Endothelial cell of hepatic sinusoid (primary cell): Measurements from ENCODE around the gene ERVFRD-1.

Experiments used
- in situ Hi-C: cut with HindIII; loops from 2 replicates; pipeline ENCODE4 v1.10.0; 2017; ENCODE audit warnings: low sequenced_read_pairs

Gene ERVFRD-1, protein sequence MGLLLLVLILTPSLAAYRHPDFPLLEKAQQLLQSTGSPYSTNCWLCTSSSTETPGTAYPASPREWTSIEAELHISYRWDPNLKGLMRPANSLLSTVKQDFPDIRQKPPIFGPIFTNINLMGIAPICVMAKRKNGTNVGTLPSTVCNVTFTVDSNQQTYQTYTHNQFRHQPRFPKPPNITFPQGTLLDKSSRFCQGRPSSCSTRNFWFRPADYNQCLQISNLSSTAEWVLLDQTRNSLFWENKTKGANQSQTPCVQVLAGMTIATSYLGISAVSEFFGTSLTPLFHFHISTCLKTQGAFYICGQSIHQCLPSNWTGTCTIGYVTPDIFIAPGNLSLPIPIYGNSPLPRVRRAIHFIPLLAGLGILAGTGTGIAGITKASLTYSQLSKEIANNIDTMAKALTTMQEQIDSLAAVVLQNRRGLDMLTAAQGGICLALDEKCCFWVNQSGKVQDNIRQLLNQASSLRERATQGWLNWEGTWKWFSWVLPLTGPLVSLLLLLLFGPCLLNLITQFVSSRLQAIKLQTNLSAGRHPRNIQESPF

DNA sequence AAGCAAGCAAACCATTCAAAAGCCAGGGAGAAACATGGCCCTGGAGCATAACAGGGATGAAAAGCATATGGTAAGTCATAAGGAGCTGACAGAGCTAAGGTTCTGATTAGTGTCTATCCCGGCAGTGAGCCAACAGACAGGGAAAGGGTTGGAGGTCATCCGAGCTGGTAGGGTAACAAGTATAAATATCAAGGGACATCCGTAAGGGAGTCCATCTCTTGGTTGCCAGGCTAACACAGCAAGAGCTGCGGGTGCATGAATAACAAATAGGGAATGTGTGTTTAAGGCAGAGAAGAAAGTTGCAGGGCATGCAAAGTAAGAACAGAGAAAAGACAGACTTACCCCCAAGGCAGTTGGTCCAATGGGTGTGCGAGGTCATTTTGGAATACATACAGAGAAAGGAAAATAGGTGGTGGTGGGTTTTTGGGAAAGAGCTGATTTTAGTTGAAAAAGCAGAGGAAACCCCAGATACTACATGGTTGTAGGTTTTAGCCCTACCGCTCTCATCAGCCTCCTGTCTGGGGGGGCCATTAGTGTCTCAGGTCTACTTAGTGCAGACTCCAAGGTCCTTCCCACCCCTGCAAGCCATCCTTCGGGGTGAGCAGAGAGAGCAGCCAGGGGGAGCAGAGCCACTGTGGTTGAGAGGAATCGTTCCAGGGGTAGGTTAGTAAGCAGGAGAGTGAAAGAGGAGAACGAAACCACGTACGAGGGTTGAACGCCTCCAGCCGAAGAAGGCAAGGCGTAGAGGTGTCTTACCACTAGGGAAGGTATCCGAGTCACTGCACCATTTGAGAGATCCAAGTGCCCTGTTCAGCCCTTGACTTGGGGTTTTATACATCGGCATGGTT is at the start of gene ERVFRD-1:
Gene ERVFRD-1 (minus strand): TSS at position 805 of the 848 bp plus-strand sequence. CDS start 6,415 bp downstream, outside the sequence.
- in situ Hi-C loops: no loop called here

DNA sequence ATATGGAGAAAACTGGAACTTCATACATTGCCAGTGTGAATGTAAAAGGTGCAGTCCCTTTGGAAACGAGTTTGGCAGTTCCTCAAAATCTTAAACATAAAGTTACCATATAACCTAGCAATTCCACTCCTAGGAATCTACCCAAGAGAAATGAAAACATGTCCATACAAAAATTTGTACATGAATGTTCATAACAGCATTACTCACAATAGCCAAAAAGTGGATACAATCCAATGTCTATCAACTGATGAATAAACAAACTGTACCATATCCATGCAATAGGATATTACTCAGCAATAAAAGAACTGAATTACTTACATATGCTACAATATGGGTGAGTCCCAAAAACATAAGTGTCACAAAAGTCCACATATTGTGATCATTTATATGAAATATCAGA is 48.7 kb upstream of the ERVFRD-1 start:
- in situ Hi-C loops: loop anchor here (25.0 kb wide), 1 partner anchor 327 kb away; no protein-coding TSS in a partner anchor

GRCh38 chr6:11155589-11155988 is 44.1 kb upstream of the ERVFRD-1 start:
- in situ Hi-C loops: loop anchor here (25.0 kb wide), 1 partner anchor 332 kb away; no protein-coding TSS in a partner anchor

- in situ Hi-C loops: loop anchor here (25.0 kb wide), 1 partner anchor 334 kb away; no protein-coding TSS in a partner anchor
Measured at GRCh38 chr6:11153447-11153846, 41.9 kb upstream of the ERVFRD-1 start.

DNA sequence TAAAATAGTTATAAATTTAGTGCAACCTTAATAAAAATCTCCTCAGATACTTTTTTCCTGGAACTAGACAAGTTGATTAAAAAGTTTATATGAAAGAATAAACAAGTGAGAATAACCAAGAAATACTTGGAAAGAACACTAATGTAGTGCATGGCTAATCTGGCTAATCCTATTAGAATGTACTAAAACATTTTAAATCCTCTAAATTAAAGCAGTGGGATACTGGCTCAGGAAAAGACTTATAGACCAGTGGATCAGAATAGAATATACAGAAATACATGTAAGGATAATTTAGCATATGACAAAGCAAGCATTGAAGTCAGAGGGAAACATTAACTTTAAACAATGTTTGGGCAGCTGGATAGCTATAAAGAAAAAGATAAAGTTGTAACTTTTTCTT is 41.1 kb upstream of the ERVFRD-1 start:
- in situ Hi-C loops: loop anchor here (25.0 kb wide), 1 partner anchor 335 kb away; no protein-coding TSS in a partner anchor

DNA sequence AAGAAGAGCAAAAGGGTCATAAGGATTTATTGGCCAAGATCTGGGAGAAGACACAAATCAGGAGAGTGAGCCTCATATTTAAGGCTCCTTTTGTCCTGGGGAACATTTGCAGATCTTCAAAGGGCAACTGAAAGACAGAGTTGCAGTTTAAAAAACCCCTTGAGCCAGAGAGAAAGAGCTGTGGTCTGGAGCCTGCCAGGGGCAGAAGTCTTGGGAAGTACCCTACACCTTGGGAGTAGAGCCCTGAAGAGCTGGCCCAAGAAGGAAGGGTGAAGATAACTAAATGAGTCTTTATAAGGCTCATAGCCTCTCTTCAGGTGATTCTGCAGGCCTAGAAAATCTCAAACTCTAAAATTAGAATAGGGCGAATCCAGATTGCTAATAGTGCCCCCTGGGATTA is 40.0 kb upstream of the ERVFRD-1 start:
- in situ Hi-C loops: loop anchor here (25.0 kb wide), 1 partner anchor 336 kb away; no protein-coding TSS in a partner anchor

GRCh38 chr6:11149551-11149950 is 38.0 kb upstream of the ERVFRD-1 start:
- in situ Hi-C loops: no loop called here

DNA sequence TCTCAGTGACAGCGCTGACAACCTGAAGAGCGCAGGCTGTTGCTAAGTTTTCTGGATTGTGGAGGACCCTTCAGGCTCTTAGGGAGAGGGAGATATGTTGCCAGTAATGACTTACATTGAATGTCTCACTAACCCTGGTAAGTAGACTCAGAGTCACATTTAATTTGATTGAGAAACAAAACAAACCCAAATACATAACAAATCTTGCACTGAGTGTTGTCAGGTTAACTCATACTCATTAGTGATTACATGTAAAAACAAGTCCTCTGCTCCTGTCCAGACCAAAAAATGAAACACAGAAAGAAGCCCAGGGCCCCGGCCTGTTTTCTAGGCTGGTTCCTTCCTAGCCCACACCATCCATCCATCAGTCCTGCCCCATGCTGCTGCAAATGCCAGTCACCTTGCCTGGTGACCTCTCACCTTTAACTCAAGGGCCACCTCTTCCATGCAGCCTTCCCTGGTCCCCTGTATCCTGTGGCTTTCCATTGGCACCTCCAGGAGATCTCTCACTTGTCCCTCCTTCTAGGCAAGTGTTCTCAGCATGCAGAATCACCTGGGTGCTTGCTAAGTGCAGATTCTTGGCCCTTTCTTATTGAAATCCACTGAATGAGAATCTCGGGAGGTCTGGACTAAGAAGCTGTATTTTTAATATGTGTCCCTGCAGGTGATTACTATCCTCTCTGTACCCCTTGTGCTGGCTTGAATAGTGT is 34.7 kb upstream of the ERVFRD-1 start:
- in situ Hi-C loops: no loop called here

DNA sequence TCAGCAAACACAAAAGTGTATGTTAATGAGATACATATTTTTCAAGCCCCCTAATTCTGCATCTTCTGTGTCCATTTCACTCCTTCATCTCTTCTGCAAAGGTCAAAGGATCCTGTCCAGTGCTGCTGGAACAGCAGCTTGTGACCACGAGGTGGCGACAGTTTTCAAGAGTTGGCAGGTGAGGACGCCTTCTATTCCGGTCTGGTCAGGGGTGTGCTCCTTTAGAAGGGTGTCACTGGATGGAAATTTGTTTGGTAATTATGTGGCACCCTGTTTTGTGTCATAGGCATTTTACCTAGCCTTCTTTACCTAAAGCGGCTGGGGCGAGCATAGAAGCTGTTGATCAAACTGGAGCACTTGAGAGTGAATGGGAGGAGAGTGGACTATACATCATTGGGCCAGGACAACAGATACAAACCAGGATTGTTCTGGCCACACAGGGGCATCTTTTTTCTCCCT is 32.9 kb upstream of the ERVFRD-1 start:
- in situ Hi-C loops: no loop called here

DNA sequence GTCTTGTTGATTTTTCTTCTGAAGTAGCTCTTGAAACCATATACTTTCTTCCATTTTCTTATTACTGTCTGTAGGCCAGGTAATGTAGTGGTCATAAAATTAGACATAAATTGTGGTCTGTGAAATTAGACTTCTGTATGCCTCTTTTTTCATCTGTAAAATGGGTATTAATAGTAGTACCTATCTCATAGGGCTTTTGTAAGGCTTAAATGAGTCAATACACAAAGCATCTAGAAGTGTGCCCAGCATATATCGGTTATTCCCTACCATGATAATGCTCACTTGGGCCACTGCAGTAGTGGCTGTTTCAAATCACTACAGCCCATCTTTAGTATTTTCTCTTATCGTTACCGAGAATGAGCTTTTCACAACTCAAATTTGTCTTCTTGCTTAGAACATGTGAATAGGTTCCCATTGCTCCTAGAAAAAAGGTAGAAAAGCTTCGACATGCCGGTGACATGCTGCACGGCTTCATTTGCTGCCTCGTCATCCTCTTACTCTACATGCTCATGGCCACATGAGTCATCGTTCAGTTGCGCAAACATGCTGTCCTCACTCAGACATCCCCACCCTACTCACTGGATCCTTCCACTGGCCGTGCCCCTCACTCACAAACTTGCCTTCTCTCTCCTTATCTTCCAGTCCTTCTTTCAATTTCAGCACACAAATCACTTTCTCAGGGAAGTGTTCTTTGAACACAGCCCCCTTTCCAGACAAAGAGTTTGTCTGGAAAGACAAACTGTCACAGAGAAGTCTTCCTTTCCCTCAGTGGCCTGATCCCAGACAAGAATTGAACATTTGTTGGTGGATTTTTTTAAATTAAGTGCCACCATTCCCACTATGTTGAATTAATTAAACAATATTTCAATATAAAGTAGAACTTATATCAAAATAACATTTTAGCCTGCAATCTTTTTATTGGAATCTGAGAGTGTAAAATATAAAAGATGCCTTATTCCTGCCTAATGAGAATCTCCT is 32.2 kb upstream of the ERVFRD-1 start:
- in situ Hi-C loops: no loop called here

DNA sequence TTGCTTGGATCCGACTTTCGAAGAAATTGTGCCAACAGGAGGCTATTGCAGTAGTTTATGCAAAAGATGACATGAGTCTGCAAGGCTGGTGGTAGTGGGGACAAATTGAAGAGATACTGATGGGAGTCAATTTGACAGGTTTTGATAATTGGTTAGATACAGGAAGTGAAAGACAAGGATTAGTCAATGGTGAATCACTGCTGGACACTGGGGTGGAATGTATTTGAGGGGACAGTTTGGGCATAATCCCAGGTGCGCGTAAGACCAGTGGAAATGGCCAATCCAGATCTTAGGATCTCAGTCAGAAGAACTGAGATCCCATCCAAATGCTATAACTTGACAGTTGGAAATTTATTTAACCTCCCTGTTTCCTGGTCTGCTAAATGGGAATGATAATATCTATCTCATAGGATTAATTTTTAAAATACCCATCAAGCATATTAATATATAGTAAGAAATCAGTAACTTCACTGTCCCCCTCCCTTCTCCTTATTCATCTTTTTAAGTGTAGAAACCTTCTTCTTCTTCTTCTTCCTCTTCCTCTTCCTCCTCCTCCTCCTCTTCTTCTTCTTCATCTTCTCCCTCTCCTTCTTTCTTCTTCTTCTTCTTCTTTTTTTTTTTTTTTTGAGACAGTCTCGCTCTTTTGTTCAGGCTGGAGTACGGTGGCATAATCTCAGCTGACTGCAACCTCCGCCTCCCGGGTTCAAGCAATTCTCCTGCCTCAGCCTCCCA is 30.9 kb upstream of the ERVFRD-1 start:
- in situ Hi-C loops: no loop called here

GRCh38 chr6:11141295-11141694 is 29.8 kb upstream of the ERVFRD-1 start:
- in situ Hi-C loops: no loop called here

DNA sequence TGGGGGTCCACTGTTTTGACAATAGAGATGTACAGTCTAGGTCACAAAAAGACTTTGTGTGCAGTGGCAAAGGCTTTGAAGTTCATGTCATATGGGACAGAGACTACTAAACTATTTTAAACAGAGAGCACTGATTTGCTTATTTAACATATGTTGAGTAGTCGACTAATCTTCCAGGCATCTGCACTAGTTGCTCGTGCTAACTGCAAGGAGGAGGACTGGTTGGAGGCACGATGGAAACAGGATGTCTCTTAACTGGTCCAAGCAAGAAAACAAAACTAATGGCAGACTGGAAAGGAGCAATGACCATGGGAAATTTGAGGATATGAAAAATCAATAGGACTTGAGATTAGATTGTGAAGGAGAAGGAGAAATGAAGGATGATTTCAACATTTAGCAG is 28.5 kb upstream of the ERVFRD-1 start:
- in situ Hi-C loops: no loop called here

DNA sequence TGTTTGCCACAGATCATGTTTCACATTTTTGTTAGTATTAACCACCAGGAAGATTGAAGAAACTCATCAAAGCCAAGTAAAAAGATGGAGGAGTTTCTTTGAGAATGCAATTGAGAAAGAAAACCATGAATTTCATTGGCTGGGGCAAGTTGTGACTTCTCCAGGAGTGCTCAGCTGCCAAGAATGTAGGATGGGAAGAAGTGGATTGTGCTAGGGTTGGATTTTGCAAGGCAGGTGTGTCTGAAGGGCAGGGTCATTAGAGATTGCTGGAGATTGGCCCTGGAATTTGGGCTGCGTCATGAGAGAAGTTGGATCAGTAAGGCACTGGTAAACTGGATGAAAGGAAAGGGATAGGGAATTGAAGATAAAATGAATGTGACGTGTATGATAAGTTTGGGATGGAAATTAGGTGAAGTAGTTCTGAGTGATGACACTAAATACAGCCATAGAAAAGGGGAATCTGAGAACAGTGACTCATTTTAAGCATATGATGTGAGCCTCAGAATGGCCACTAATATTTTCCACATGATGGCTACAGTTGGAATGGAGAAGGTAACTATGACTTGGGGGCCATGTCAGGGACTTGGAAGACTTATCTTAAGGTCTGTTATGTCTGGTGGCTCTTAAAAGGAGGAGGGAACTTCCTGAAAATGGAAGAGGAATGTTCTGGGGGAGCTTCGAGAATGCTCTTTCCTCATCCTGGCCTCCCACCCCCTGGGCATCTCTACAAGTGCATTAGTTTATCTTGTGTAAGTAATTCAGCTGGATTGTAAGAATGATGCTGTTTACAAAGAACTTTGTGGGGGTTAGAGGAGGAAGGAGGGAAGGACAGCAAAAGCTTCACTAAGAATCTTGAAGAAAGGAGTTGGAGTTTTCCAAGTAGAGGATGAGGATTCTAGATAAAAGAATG is 27.8 kb upstream of the ERVFRD-1 start:
- in situ Hi-C loops: no loop called here

- in situ Hi-C loops: no loop called here
Measured at GRCh38 chr6:11136809-11137208, 25.3 kb upstream of the ERVFRD-1 start.

- in situ Hi-C loops: no loop called here
Measured at GRCh38 chr6:11133281-11133680, 21.8 kb upstream of the ERVFRD-1 start.

- in situ Hi-C loops: no loop called here
Measured at GRCh38 chr6:11132194-11132888, 20.8 kb upstream of the ERVFRD-1 start.
